CD8-positive, alpha-beta memory T cell (primary cell): ENCODE data around the gene PLEKHA1. TPM values are rescaled to one million over a fixed set of nuclear protein-coding genes. Genes with fewer than 3 reads are reported as not detected.
A peak's percentile ranks its signal among the peaks of the same experiment; 100 is the strongest.

Source experiments
- CTCF ChIA-PET: fragments of 350-600 bp; sonication (Branson Sonifier 250); formaldehyde crosslinking; loops from one replicate; lab custom pipeline; 2021; ENCODE audit warnings: antibody characterized with exemption; lab: Charles Lee
- POLR2A ChIA-PET: fragments of 350-600 bp; sonication (Branson Sonifier 250); formaldehyde crosslinking; loops from one replicate; lab custom pipeline; 2021; ENCODE audit warnings: antibody characterized with exemption; lab: Charles Lee
- DNase-seq, 5 donors: peaks; one replicate each; pipeline versions ENCODE4 v3.0.0 to v3.0.0-alpha.2; 2020 to 2022; ENCODE audit warnings: mixed read lengths in 1 of 5
- H3K27ac ChIP-seq: one replicate; pipeline ENCODE4 v1.7.0; 2013; ENCODE audit warnings: low read depth, mild to moderate bottlenecking, low read length, moderate library complexity
- H3K27me3 ChIP-seq: 2 replicates; pipeline ENCODE4 v1.7.0; 2013; ENCODE audit warnings: low read length, mild to moderate bottlenecking; ENCODE audit not compliant: insufficient read depth, poor library complexity, severe bottlenecking
- H3K36me3 ChIP-seq: 2 replicates; pipeline ENCODE4 v1.7.0; 2013; ENCODE audit warnings: mild to moderate bottlenecking, low read length, moderate library complexity; ENCODE audit not compliant: insufficient read depth
- H3K4me1 ChIP-seq: 2 replicates; pipeline ENCODE4 v1.7.0; 2013; ENCODE audit warnings: mild to moderate bottlenecking, low read length, moderate library complexity; ENCODE audit not compliant: insufficient read depth
- H3K4me3 ChIP-seq: 2 replicates; pipeline ENCODE4 v1.7.0; 2013; ENCODE audit warnings: mild to moderate bottlenecking, low read length
- H3K9me3 ChIP-seq: 2 replicates; pipeline ENCODE4 v1.7.0; 2013; ENCODE audit warnings: mild to moderate bottlenecking, low read length
- H3K27ac Mint-ChIP-seq, 8 donors: one replicate each; pipeline ENCODE4 v1.8.0; 2020 to 2021; ENCODE audit warnings: mixed read lengths in 8 of 8, mild to moderate bottlenecking in 6 of 8, inconsistent platforms in 3 of 8, moderate library complexity in 3 of 8
- H3K27me3 Mint-ChIP-seq, 2 donors: one replicate each; pipeline ENCODE4 v1.8.0; 2020 to 2021; ENCODE audit warnings: mixed read lengths in 2 of 2, mild to moderate bottlenecking in 1 of 2, moderate library complexity in 1 of 2
- H3K36me3 Mint-ChIP-seq, 3 donors: one replicate each; pipeline ENCODE4 v1.8.0; 2020 to 2021; ENCODE audit warnings: mixed read lengths in 3 of 3, inconsistent platforms in 1 of 3, mild to moderate bottlenecking in 1 of 3
- H3K4me1 Mint-ChIP-seq, 3 donors: one replicate each; pipeline ENCODE4 v1.8.0; 2020 to 2021; ENCODE audit warnings: mixed read lengths in 3 of 3, inconsistent platforms in 1 of 3, mild to moderate bottlenecking in 1 of 3
- H3K4me3 Mint-ChIP-seq, 7 donors: one replicate each; pipeline ENCODE4 v1.8.0; 2020 to 2021; ENCODE audit warnings: mixed read lengths in 7 of 7, mild to moderate bottlenecking in 6 of 7, moderate library complexity in 4 of 7, inconsistent platforms in 2 of 7
- H3K9me3 Mint-ChIP-seq, 5 donors: one replicate each; pipeline ENCODE4 v1.8.0; 2020 to 2022; ENCODE audit warnings: mixed read lengths in 5 of 5, mild to moderate bottlenecking in 3 of 5, moderate library complexity in 2 of 5, inconsistent platforms in 1 of 5
- polyA plus RNA-seq: library from polyadenylated mRNA; unstranded; fragments of 300-500 nt; fragmentation: Illumina TruSeq; gene quantifications from one replicate; pipeline ENCODE4 v1.2.3, GENCODE V29; 2021
- total RNA-seq, 2 experiments: library from RNA; stranded (reverse); gene quantifications; one replicate each; pipeline ENCODE4 v1.2.3, GENCODE V29; 2021

Gene PLEKHA1
- total and polyA plus RNA-seq, 3 experiments from 2014 or later: 14.5 to 101 (median 16.8) TPM

DNA sequence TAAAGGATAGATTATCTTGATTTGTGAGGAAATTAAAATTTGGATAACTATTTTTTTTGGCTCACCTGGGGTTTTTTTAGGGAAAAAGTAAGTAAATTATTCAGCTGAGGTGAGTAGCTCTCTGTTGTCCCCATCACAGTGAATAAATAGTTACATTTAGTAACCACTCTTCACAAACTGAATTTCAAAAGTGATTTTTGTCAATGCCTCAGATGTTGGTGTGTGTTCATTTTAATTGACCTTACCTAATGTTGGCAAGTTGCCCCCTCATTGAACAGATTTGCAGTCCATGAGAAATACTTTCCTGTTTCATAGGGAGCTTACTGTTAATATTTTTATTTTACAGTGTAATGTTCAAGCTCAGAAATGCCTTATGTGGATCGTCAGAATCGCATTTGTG, 18.3 kb downstream of the PLEKHA1 start:
- Histone ChIP-seq H3K27me3 (no peaks in the 10 kb centered on the region), H3K4me3 (no peak overlapping the region), H3K36me3 (peaks cover 7% of the 10 kb centered on the region), H3K9me3 (no peaks in the 10 kb centered on the region), H3K27ac (no peak overlapping the region), H3K4me1 (peaks cover 11% of the 10 kb centered on the region)
- peak overlapping the region in 1 of 8 donors; percentile 33 for H3K27ac Mint-ChIP-seq
- H3K4me1 Mint-ChIP-seq: peaks cover 41 to 68% (median 52%) of the 10 kb centered on the region in 3 donors
- H3K9me3 Mint-ChIP-seq: no peaks in the 10 kb centered on the region
- H3K27me3 Mint-ChIP-seq: no peaks in the 10 kb centered on the region
- peaks cover 25 to 57% (median 25%) of the 10 kb centered on the region in 3 donors for H3K36me3 Mint-ChIP-seq
- no peak for DNase-seq
- H3K4me3 Mint-ChIP-seq: no peak overlapping the region
- POLR2A ChIA-PET: no interaction called here
- CTCF ChIA-PET: no interaction called here

DNA sequence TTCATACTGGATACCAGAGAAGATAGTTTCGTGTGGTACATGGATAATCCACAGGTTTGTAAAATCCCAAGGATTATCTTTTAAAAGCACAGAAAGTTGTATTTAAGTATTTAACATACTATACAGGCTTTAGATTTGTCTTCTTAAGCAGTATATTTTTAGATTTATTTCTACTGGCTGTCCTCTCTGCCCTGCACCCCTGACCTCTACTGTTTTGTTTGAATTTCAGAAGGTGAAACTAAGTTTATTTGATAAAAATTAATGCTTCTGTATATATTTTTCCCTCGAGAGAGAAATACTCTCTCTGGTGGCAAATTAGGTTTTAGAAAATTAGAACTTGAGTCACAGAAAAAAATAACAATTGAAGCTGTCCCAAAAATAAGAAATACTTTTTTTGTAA, 18.8 kb downstream of the PLEKHA1 start:
- peaks cover 7% of the 10 kb centered on the region for H3K36me3 ChIP-seq
- H3K4me3 ChIP-seq: no peak overlapping the region
- H3K9me3 Mint-ChIP-seq: no peaks in the 10 kb centered on the region
- H3K4me3 Mint-ChIP-seq: no peak overlapping the region
- H3K9me3 ChIP-seq: no peaks in the 10 kb centered on the region
- no peaks in the 10 kb centered on the region for H3K27me3 ChIP-seq
- H3K4me1 Mint-ChIP-seq: peaks cover 36 to 64% (median 48%) of the 10 kb centered on the region in 3 donors
- H3K27ac Mint-ChIP-seq: peak overlapping the region in 1 of 8 donors; percentile 35
- DNase-seq: no peak
- POLR2A ChIA-PET: no interaction called here
- CTCF ChIA-PET: no interaction called here
- H3K36me3 Mint-ChIP-seq: peaks cover 21 to 59% (median 25%) of the 10 kb centered on the region in 3 donors
- H3K4me1 ChIP-seq: peaks cover 6% of the 10 kb centered on the region
- H3K27me3 Mint-ChIP-seq: no peaks in the 10 kb centered on the region
- H3K27ac ChIP-seq: no peak overlapping the region

DNA sequence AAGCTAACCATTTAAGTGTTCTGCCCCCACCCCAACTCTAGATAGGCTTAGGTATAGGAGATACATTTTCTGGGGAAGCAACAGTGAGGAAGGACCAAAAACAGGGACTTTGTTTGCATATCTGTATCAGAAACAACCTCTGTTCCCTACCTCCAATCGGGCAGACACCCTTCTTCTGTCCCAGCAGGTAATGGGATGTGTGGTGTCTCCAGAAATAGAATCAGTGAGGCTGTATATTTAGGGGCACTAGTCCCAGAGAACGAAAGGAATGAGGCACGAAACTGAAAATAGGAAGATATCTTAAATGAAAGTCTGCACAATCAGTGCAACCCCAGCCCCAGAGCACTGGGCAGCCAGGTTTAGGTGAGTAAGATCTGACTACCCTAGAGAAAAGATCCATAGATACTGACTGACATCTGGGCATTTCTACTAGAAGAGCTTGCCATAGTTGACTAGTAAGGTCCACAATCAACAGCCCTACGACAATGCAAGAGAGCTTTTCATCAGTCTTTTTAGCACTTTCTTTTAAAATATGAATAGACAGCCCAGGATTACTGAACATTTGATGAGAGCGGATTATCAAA, 28.1 kb downstream of the PLEKHA1 start:
- Histone ChIP-seq H3K9me3 (no peaks in the 10 kb centered on the region), H3K27me3 (no peaks in the 10 kb centered on the region), H3K36me3 (peaks cover 10% of the 10 kb centered on the region), H3K4me1 (peaks cover 30% of the 10 kb centered on the region), H3K4me3 (no peak overlapping the region), H3K27ac (no peak overlapping the region)
- peaks cover 23 to 34% (median 30%) of the 10 kb centered on the region in 3 donors for H3K4me1 Mint-ChIP-seq
- no peaks in the 10 kb centered on the region for H3K27me3 Mint-ChIP-seq
- H3K36me3 Mint-ChIP-seq: peaks cover 5 to 44% (median 16%) of the 10 kb centered on the region in 3 donors
- CTCF ChIA-PET: interaction anchor here (1.7 kb wide), 1 partner anchor 31 kb away, joined by 5 read pairs; no protein-coding TSS in a partner anchor
- no peak overlapping the region for H3K27ac Mint-ChIP-seq
- no peaks in the 10 kb centered on the region for H3K9me3 Mint-ChIP-seq
- POLR2A ChIA-PET: interaction anchor here (0.6 to 1.8 kb wide), 2 partner anchors 25 to 29 kb away, joined by 3 to 4 read pairs; no protein-coding TSS in a partner anchor
- DNase-seq: no peak
- H3K4me3 Mint-ChIP-seq: no peak overlapping the region

DNA sequence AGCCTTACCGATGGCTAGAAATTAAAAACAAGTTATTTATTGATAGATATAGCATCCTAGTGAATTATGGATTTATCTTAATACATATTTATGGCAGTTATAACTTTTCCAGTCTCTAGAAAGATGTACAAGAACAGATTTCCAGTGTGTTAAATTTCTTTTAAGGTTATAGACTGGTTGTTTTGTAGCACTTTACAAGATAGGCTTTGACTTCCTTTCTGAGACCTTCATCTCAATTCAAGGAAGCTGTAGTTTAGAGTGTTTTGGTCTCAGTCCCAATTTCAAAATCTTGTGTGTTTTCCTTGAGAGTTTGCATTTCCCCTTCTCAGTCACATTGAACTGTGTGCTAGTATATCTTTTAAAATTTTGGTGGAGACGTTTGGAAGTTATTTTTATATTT, 30.1 kb downstream of the PLEKHA1 start:
- no peak overlapping the region for H3K4me3 ChIP-seq
- Mint-ChIP-seq H3K4me3 (peak overlapping the region in 2 of 7 donors; percentile 2 to 24), H3K36me3 (peaks cover 5 to 44% (median 18%) of the 10 kb centered on the region in 3 donors), H3K27ac (peak overlapping the region in 6 of 8 donors; percentile 5 to 81 (median 18)), H3K9me3 (no peaks in the 10 kb centered on the region), H3K27me3 (no peaks in the 10 kb centered on the region), H3K4me1 (peaks cover 30 to 43% (median 38%) of the 10 kb centered on the region in 3 donors)
- H3K4me1 ChIP-seq: peaks cover 36% of the 10 kb centered on the region
- H3K36me3 ChIP-seq: peaks cover 10% of the 10 kb centered on the region
- ChIA-PET CTCF (interaction anchor here (1.1 to 3.1 kb wide), 2 partner anchors 15 to 30 kb away, joined by 3 to 6 read pairs; no protein-coding TSS in a partner anchor), POLR2A (interaction anchor here (1.2 kb wide), 1 partner anchor 30 kb away, joined by 4 read pairs; the partner anchor contains the start of gene PLEKHA1)
- DNase-seq: no peak
- H3K9me3 ChIP-seq: no peaks in the 10 kb centered on the region
- H3K27me3 ChIP-seq: no peaks in the 10 kb centered on the region
- H3K27ac ChIP-seq: no peak overlapping the region

DNA sequence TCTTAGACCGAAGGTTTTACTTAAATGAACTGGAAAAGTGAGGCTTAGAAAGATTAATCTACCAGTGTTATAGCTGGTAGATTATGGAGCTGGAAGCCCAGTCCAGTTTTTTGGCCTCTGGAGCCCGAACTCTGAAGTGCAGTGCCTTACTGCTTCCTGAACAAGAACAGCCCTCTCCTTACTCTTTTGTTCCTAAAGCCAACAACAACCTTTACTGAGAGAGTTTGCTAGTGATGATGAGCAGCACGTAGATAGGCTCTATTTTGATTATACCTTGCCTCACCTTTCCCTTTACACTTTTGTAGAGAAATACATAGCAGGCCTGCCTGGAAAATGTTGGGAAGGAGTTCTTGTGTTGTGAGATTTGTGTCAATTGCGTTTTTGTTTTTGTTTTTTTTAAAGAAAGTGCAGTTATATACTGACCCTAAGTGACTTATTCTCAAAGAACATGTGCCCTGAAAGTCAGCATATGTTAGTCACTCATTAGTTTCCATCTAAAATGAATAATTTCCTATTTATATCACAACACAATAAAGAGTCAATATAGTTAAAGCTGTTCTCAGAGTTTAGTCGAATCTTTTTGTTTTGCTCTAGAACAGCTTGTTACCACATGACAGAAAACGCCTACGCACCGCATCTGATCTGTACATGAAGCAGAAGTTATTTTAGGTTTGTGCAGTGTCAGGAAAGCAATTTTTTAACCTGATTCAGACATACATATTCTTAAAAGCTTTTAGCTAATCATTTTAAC, 33.0 kb downstream of the PLEKHA1 start:
- H3K4me1 ChIP-seq: peaks cover 32% of the 10 kb centered on the region
- H3K27ac ChIP-seq: no peak overlapping the region
- ChIA-PET POLR2A (no interaction called here), CTCF (interaction anchor here (1.0 kb wide), 1 partner anchor 9 kb away, joined by 3 read pairs; no protein-coding TSS in a partner anchor)
- Mint-ChIP-seq H3K36me3 (peaks cover 19 to 60% (median 25%) of the 10 kb centered on the region in 3 donors), H3K4me3 (peak overlapping the region in 3 of 7 donors; percentile 1 to 44 (median 36)), H3K4me1 (peaks cover 39 to 64% (median 40%) of the 10 kb centered on the region in 3 donors), H3K27ac (peak overlapping the region; percentile 40 to 91 (median 55)), H3K27me3 (no peaks in the 10 kb centered on the region), H3K9me3 (peaks cover 0 to 1% (median 0%) of the 10 kb centered on the region in 5 donors)
- H3K36me3 ChIP-seq: no peaks in the 10 kb centered on the region
- peak in 3 of 5 donors; percentile 8 to 65 (median 11) for DNase-seq
- no peaks in the 10 kb centered on the region for H3K27me3 ChIP-seq
- H3K9me3 ChIP-seq: no peaks in the 10 kb centered on the region
- H3K4me3 ChIP-seq: peak overlapping the region; percentile 35

DNA sequence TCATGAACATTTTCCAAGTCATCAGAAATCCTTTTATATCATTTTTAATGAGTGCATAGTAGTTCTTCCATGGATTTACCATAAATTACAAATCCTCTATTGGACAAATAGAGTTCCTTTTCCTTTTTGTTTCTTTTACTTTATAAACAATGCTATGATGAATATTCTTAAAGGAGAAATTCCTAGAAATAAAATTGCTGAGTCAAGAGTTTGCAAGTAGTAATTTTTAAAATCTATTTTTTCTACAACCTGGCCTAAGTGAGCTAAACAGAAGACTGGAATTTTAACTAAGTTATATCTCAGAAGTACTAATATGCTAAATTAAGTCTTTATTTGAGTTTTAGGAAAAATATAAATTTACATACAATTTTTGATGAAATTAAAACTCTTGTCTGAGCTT, 38.8 kb downstream of the PLEKHA1 start:
- no peak overlapping the region for H3K27ac ChIP-seq
- no peaks in the 10 kb centered on the region for H3K9me3 ChIP-seq
- Mint-ChIP-seq H3K27ac (peak overlapping the region in 3 of 8 donors; percentile 24 to 36 (median 32)), H3K4me3 (no peak overlapping the region), H3K27me3 (no peaks in the 10 kb centered on the region), H3K36me3 (peaks cover 25 to 70% (median 35%) of the 10 kb centered on the region in 3 donors), H3K4me1 (peaks cover 44 to 69% (median 56%) of the 10 kb centered on the region in 3 donors), H3K9me3 (peaks cover 0 to 1% (median 0%) of the 10 kb centered on the region in 5 donors)
- DNase-seq: no peak
- H3K36me3 ChIP-seq: no peaks in the 10 kb centered on the region
- H3K4me1 ChIP-seq: peaks cover 38% of the 10 kb centered on the region
- no peak overlapping the region for H3K4me3 ChIP-seq
- ChIA-PET CTCF (interaction anchor here (2.2 kb wide), 1 partner anchor 21 kb away, joined by 8 read pairs; no protein-coding TSS in a partner anchor), POLR2A (no interaction called here)
- H3K27me3 ChIP-seq: no peaks in the 10 kb centered on the region

DNA sequence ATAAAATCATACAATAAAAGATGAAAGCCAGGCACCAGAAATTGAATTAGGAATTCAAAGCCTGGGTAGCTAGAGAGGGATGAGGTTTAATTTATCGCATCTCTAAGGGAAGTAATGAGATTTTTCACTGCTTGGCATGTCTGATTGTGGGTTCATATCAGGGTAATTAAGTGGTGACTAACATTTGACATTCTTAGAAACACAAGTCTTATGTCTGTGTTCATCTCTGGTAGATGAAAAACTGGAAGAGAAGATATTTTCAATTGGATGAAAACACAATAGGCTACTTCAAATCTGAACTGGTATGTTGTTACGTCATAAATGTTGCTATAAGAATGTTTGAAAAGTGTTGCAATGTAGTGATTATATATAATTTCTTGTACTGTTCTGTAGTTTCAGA, 43.2 kb downstream of the PLEKHA1 start:
- Histone ChIP-seq H3K4me3 (no peak overlapping the region), H3K9me3 (no peaks in the 10 kb centered on the region), H3K4me1 (peaks cover 82% of the 10 kb centered on the region), H3K36me3 (no peaks in the 10 kb centered on the region), H3K27me3 (no peaks in the 10 kb centered on the region), H3K27ac (no peak overlapping the region)
- peak overlapping the region; percentile 17 to 99 (median 80) for H3K27ac Mint-ChIP-seq
- POLR2A ChIA-PET: no interaction called here
- H3K27me3 Mint-ChIP-seq: no peaks in the 10 kb centered on the region
- DNase-seq: no peak
- H3K4me1 Mint-ChIP-seq: peaks cover 78 to 89% (median 88%) of the 10 kb centered on the region in 3 donors
- H3K36me3 Mint-ChIP-seq: peaks cover 14 to 65% (median 24%) of the 10 kb centered on the region in 3 donors
- H3K9me3 Mint-ChIP-seq: no peaks in the 10 kb centered on the region
- H3K4me3 Mint-ChIP-seq: peak overlapping the region in 6 of 7 donors; percentile 26 to 74 (median 54)
- CTCF ChIA-PET: no interaction called here
